OCI-LY3 (cell line): ENCODE data around the gene PATL1.

Source experiments
- CTCF ChIP-seq: fragments of 200-600, 300-600 bp; sonication (generic); IDR thresholded peaks from 2 replicates; pipeline ENCODE4 v1.5.1; 2014; ENCODE audit warnings: antibody characterized with exemption, low read length, low read depth
- EZH2phosphoT487 ChIP-seq: fragments of 200-600 bp; shearing (Covaris generic); IDR thresholded peaks from 2 replicates; pipeline ENCODE4 v1.6.1; 2018; ENCODE audit warnings: antibody characterized with exemption, mixed run types, low read depth

DNA sequence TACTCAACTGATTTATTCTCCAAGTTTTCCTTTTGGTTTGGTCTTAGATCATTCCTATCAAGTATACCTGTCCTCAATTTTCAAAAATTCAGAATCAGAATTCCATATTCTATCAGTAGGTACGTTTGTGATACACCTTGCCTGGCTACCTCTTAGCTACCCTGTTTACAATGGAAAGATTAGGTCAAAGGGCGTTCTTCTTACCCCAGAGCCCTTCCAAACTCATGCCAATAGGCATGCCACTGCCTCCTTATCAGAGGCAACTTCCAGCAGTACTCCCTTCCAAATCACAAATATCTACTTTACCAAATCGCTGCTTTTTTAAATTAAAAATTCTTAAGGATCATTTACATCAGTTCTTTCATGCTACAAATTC, 1.0 kb downstream of the PATL1 start:
- TF ChIP-seq CTCF: no peak
- TF ChIP-seq EZH2phosphoT487: no peak
